HG03095 (cell line): Measurements from ENCODE around the gene SH3RF3.

Experiments used
- ATAC-seq: cut with Tn5 transposase; IDR thresholded peaks from one replicate; pipeline ENCODE4 v1.9.1; 2021; ENCODE audit warnings: moderate library complexity; ENCODE audit not compliant: unreplicated experiment

The SH3RF3 gene

GRCh38 chr2:109330056-109330455 lies 201.1 kb downstream of the SH3RF3 start:
- ATAC-seq, result no peak

- ATAC-seq, result no peak
Measured at GRCh38 chr2:109331081-109331480, 202.1 kb downstream of the SH3RF3 start.

DNA sequence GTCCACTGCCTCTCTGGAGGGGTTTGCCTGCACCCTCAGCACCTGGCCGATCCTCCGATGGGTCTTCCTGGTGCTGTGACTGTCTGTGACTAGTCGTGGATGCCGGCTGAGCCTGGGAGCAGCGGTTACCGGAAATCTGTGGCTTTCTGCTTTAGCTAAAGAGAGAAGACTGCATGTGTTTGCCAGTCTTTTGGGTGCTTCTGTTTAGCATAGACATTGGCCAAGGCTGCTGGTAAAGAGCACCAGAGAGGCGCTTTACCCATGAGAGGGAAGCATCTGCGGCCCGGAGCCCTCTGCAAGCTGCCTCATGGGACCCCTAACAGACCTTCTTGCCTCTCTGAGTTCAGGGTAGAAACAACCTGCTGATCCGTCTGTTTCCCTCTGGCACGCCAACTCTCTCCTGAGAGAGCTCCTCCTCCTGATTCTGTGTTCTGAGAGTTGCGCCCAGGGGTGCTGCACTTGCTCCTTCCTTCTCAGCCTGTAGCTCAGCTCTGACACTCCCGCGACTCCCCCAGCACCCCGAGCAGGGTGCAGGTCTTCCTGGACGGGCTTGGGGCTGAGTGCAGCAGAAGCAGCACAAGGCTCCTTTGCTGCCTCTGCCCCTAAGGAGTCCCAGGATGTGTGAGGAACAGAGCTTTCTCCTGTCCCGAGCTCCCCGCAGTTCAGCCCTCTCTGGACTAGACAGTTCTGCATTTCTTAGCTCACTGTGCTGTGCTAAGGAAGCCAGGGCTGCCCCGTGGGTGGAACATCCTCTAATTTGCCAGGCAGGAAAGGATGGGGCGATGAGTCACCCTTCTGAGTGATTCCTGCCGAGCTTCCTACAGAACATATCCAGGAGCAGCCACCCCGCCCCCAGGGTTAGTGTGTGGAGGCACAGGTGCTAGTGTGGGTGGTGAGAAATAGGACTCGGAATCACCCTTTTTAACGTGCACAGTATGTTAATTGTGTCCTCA lies 203.2 kb downstream of the SH3RF3 start:
- ATAC-seq, result no peak

DNA sequence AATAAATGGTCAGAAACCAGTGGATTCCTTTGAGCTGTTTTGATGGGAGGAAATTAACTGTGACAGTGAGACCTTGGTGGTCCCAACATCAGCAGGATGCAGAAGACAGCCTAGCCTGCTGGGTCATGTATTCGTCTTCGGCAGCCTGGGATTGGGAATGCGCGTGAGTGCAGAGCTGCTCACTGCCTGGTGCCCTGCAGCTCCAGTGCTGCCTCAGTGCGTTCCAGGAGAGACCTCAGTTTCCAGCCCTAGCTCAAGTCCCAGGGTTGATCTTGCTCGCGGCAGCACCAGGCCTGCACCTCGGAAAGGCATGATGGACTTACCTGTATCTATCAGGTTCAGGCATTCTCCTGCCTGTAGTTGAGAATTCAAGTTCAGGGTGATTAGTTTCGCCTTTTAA lies 203.9 kb downstream of the SH3RF3 start:
- ATAC-seq, result no peak

DNA sequence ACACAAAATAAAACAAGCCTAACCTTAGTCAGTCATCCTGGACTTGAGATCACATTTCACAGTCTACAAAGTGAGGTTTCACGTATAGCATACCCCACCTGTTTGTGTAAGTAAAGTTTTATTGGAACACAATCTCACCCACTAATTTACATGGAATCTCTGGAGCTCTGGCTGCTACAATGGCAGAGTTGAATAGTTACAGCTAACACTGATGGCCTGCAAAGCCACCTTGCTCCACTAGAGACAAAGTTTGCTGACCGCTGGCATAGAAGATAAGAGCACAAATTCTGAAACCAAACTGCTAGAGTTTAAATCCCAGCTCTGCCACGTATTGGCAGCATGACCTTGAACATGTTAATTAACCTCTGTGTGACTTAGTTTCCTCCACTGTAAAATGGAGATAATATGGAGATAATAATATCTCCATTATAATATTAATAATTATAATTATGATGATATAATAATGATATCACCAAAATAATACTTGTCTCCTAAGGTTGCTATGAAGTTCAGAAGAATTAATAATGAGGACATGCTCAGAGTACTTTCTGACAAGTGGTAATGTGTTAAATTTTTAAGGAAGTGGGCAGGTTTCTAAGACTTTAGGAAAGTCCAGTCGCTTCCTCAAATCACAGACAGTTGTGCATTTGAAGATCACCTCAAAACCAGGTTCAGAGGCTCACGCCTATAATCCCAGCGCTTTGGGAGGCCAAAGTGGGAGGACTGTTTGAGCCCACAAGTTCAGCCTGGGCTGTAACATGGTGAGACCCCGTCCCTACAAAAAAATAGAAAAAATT lies 204.6 kb downstream of the SH3RF3 start:
- no peak for ATAC-seq

DNA sequence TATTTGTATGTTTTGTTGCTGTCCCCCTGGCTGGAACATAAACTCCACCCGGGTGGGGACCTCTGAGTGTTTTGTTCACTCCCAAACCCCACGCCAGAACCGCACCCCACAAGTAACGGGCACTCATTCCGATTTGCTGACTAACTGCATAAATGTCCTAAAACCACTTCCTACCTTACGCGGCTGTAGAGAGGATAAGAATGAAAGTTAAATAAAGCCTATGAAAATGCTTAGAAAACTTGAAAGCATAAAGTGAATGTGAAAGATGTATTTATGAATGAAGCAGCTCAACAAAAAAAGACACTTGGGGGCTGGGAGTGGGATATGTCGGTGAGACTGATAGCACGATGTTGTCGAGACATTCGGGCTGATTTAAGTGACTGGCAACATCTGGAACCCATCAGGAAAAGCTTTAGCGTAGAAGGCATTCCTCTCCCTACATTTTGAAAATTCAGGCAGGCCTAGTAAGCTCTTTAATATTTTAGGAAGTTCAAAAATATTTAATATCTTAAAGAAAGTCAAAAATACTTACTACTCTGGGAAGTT lies 206.7 kb downstream of the SH3RF3 start:
- no peak for ATAC-seq

GRCh38 chr2:109336296-109336695 lies 207.3 kb downstream of the SH3RF3 start:
- no peak for ATAC-seq

DNA sequence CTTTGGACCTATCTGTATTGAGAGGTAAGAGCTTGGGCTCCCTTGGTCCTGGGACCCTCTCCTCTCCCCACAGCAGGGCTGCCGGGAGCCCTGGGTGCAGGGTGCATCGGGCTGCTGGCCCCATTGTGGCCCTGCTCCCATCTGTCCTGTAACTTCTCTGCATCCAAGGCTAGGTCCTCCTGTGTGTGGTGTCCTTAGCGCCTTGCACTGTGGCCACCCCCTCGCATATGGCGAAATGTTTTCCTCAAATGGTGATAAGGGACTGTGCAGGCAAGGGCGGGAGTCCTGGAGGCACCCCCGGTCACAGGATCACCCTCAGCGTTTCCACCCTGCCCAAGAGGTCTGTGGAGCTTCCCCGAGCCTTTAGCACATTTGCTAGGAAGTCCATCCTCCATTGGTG lies 208.2 kb downstream of the SH3RF3 start:
- no peak for ATAC-seq

DNA sequence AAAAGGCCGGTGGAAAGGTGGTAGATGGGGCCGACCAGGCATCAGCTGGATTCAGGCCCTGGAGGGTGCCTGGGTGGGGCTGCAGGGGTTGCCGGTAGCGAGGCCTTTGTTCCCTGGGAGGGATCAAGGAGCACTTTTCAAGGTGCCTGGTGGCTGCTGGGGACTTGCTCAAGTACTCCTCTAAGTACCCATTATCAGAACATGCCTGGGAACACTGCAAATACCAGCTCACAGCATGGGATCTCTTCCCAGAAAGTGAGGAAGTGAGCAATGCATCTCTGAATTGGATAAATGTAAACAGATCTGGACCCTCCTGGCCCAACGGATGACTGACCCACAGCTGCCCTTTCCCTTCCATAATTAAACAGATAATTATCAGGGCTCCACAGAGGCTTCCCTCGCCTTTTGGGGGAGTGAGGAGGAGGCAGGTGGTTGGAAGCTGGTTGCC lies 210.5 kb downstream of the SH3RF3 start:
- no peak for ATAC-seq

DNA sequence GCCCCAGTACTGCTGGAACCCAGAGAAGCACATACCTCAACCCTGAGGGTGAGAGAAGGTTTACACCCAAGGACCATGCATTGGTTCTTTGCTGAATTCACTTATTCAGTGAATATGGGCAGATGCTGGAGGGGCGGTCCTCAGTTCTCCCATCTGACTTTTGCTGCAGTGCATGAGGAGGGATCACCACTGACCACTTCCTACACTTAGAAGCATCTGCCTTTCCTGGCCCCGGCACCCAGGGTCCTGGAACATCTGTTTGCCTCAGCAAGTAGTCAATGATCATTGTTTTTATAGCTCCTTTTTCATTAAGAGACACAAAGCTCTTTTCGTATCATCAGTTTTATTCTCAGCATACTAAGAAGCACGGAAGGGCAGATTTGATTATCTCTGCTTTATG lies 211.4 kb downstream of the SH3RF3 start:
- ATAC-seq, result no peak

DNA sequence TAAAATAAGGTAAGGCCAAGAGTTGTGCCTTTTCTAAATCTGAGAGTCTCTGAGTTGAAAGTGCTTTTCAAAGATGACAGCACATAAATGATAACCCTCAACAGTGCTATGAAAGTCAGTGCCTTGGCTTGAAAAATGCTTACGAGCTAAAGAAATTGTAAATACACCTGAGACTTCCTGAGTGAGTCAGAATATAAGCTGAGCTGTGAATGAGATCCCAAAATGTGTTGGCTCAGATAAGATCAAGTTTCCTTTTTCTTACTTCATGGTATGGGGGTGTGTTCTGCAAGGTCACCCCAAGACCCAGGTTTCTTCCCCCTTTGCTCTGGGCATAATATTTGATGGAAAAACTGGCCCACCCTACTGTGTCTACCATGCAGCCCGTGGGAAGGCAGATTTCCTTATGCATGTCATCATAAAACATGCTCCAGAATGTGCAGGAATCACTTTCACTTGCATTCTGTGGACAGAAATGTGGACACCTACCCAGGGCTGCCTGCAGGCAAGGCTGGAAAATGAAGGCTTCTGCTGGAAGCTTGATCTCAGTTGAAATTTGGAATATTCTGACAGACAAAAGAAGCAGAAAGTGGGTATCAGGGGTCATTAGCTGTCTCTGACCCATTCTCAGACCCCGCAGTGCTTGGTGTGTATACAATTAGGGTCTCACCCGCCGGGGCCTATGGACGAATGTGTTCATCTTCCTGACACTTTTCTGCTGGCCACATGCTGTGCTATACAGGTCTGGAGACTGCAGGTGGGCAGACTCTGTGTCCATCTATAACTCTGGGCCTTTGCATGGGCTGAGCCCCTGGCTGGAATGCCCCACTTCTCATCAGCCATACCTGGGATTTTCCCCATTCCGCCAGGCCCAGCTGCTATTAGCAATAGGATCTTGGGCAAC lies 212.6 kb downstream of the SH3RF3 start:
- ATAC-seq, result no peak

DNA sequence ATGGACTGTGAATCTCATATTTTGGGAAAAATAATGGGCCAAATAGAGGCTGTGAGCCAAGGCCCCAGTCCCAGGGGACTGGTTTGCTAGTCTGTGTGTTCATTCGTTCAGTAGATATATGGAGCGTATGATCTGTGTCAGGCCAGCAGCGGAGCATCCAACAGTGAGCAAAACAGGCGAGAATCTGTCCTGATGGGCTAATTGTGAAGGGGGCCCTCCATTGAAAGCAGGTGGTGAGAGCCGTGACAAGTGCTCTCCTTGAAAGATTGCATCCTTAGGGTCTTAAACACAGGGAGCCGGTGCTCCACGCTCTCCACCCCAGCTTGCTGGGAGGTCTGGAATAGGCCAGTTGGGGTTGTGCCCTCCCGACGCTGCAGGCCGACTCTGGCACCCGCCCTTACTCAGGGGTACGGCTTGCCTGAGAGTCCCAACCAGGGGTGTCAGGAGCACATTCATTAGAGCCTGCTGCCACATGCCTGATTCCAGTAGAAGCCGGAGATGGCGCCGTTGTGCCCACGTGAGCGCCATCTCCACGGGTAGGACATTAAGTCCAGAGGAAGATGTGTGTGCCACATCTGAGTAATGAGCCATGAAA lies 213.3 kb downstream of the SH3RF3 start:
- ATAC-seq, result no peak

- ATAC-seq, result no peak
Measured at GRCh38 chr2:109342930-109343329, 213.9 kb downstream of the SH3RF3 start.

DNA sequence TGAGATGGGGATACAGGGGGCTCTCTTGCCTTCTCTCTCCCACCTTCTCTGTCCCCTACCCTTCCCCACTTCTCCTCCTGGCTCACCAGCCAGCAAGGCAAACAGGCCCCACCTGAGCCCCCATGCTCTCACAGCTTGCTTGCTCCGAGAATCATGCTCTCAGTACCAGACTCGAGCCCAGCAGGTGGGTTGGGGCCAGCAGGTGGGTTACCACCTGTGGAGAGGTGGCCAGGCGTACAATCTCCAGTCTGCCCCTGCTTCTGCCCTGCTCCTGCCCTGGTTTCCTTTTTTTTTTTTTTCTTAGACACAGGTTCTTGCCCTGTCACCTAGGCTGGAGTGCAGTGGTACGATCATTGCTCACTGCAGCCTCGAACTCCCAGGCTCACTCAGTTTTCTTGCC lies 214.5 kb downstream of the SH3RF3 start:
- ATAC-seq, result no peak

DNA sequence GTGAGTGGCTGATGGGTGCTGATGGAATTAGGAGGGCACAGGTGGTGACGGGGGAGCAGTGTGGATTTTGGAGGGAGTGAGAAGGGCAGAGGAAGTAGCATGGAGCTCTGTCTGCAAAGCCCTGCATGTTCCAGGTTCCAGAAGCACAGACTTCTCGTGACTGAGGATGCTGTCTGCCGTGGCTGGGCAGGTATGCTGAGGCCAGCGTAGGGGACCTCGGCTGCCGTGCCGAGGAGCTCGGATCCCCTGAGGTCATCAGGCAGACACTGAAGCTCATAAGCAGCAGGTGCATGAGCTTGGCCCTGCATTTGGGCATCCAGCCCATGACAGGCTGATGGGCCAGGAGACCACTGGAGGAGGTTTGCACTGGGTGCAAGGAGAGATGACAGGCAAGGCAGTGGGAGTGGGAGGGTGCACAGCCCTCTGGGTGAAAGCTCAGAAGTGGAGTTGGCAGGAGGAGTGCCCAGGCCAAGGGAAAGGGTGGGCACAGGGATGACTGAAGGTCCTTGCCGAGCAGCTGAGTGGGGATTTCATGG lies 215.3 kb downstream of the SH3RF3 start:
- no peak for ATAC-seq

DNA sequence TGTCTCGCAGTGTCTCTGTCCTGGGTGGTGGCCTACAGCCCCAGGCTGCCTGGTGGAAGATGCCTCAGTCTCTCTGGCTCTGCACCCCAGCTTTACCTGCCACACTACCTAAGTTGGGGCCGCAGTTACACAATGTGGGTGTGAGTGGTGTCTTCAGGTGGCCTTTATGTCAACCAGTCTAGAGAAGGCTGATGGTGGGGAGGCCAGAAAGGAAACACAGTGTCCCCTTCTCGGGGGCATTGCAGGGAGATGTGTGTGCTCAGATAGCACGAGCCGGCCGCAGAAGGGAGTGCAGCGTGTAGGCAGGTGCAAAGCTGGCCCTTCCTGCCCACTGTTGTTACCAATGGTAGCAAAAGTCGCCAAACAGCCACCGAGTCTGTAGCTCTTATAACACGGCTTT lies 216.1 kb downstream of the SH3RF3 start:
- no peak for ATAC-seq

DNA sequence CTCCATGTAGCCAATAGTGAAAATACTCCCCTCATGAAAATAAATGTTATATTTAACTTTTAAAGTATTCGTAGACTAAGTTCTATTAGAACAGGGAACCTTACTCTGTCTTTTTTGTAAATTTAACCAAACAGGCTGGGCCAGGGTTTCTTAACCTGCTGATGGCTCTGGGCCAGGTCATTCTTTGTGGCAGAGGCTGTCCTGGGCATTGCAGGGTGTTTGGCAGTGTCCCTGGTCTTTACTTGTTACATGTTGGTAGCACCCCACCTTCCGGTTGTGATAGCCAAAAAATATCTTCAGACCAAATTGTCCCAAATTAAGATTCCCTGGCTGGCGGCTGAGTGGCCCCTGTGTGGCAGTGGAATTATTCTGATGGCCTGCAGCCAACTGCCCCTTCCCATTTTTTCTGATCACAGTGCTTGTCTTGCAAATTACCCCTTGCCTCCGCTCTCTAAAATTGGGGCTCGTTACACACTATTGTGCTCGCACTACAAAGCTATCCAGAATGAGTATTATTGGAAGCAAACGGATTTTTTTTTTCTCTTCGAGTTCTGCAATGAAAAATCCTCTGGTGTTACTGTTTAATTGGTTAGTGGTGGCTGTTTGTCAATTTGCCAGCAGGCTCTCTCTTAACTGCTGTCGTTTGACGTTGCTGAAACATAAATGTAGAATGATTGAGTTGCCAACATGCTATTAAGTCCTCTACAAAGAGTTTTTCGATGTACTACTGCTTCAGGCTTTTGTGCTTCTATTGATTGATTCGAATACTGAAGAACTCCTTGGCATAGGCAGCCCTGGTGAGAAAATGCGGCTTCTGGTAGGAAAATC lies 216.9 kb downstream of the SH3RF3 start:
- ATAC-seq, result no peak

GRCh38 chr2:109346601-109347228 lies 217.7 kb downstream of the SH3RF3 start:
- ATAC-seq, result no peak

- ATAC-seq, result no peak
Measured at GRCh38 chr2:109347626-109348025, 218.6 kb downstream of the SH3RF3 start.
